Nephron progenitor cell (in vitro differentiated cells): Measurements from ENCODE around the gene GRM8.

Experiments used
- DNase-seq: peaks from one replicate; pipeline ENCODE4 v3.0.0; 2021
- H3K27ac Mint-ChIP-seq: 2 replicates; pipeline ENCODE4 v1.8.0; 2021; ENCODE audit warnings: mild to moderate bottlenecking, moderate library complexity, mixed read lengths
- H3K27me3 Mint-ChIP-seq: 2 replicates; pipeline ENCODE4 v1.8.0; 2021; ENCODE audit warnings: mild to moderate bottlenecking, low read depth, mixed read lengths; ENCODE audit not compliant: poor library complexity
- H3K36me3 Mint-ChIP-seq: 2 replicates; pipeline ENCODE4 v1.8.0; 2021; ENCODE audit warnings: low read depth, mixed read lengths
- H3K4me1 Mint-ChIP-seq: 2 replicates; pipeline ENCODE4 v1.8.0; 2021; ENCODE audit warnings: mixed read lengths
- H3K4me3 Mint-ChIP-seq: 2 replicates; pipeline ENCODE4 v1.8.0; 2021; ENCODE audit warnings: mild to moderate bottlenecking, moderate library complexity, mixed read lengths
- H3K9me3 Mint-ChIP-seq: 2 replicates; pipeline ENCODE4 v1.8.0; 2021; ENCODE audit warnings: mild to moderate bottlenecking, moderate library complexity, mixed read lengths
- TF ChIP-seq, protein P1 (sequence below): fragments of 200-600 bp; sonication (generic); IDR thresholded peaks from 2 replicates; pipeline ENCODE4 v1.5.0; 2021; ENCODE audit warnings: antibody characterized with exemption

The GRM8 gene

DNA sequence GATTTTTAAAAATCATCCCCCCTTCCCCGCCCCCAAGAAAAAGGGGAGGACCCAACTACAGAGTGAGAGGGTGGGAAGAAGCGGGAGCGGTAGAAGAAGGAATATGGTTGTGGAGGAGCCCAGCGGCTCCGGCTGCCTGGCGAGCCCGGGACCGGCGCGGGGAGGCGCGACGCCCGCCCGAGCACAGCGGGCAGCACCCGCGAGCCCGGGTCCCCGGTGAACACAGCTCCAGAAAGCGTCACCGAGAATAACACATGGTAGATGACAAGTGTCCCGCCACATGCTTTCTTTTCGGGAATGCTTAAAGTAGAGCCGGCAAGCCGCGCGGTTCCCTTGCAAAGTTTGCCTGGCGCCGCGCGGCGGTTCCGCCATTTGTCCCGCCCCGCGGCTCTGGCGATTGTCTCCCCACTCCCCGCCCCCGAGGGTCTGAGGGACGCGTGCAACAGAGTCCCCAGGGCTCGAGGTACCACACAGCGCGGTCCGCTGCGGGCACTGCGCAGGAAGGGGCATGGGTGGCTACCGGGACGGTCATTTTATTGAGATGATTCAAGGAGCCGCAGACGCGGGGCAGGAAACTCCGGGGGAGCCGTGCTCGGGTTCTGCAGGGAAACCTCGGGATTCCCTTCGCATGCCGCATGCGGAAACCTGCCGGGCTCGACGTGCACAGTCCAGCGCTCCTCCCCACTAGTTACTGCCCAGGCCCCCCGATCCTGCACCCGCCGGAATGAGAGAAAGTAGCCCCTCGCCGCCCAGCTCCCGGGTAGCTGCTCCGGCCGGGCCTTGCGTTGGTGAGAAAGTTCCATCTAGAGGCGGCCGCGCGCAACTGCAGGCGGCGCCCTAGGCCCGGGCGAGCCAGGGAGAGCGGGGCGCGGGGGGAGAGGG lies 781 bp upstream of the GRM8 start:
- Mint-ChIP-seq H3K4me3 (peak overlapping the region; percentile 85), H3K27me3 (peaks cover 75% of the 10 kb centered on the region), H3K9me3 (no peaks in the 10 kb centered on the region), H3K36me3 (no peaks in the 10 kb centered on the region), H3K4me1 (peaks cover 9% of the 10 kb centered on the region), H3K27ac (no peak overlapping the region)
- TF ChIP-seq, protein P1, sequence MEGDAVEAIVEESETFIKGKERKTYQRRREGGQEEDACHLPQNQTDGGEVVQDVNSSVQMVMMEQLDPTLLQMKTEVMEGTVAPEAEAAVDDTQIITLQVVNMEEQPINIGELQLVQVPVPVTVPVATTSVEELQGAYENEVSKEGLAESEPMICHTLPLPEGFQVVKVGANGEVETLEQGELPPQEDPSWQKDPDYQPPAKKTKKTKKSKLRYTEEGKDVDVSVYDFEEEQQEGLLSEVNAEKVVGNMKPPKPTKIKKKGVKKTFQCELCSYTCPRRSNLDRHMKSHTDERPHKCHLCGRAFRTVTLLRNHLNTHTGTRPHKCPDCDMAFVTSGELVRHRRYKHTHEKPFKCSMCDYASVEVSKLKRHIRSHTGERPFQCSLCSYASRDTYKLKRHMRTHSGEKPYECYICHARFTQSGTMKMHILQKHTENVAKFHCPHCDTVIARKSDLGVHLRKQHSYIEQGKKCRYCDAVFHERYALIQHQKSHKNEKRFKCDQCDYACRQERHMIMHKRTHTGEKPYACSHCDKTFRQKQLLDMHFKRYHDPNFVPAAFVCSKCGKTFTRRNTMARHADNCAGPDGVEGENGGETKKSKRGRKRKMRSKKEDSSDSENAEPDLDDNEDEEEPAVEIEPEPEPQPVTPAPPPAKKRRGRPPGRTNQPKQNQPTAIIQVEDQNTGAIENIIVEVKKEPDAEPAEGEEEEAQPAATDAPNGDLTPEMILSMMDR = peak; percentile 93
- DNase-seq = peak; percentile 83

DNA sequence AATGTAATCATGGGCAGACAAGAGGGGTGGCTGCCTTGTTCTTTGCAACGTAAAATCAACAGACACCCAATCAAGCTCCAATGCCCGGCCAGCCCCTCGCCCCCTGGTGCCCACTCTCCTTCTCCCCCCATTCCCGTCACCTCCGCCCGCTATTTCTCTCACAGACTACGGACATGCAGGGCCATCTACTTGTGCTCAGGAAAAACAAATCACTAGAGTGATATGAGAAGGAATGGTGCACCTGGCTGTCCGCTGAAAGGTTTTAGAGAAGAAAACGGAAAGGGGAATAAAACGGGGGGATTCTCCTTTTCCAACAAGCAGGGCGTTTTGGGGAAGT lies 396 bp downstream of the GRM8 start:
- TF ChIP-seq, protein P1 = no peak
- peak; percentile 20 for DNase-seq
- Mint-ChIP-seq H3K4me3 (peak overlapping the region; percentile 85), H3K36me3 (no peaks in the 10 kb centered on the region), H3K4me1 (peaks cover 9% of the 10 kb centered on the region), H3K9me3 (no peaks in the 10 kb centered on the region), H3K27me3 (peaks cover 85% of the 10 kb centered on the region), H3K27ac (no peak overlapping the region)

DNA sequence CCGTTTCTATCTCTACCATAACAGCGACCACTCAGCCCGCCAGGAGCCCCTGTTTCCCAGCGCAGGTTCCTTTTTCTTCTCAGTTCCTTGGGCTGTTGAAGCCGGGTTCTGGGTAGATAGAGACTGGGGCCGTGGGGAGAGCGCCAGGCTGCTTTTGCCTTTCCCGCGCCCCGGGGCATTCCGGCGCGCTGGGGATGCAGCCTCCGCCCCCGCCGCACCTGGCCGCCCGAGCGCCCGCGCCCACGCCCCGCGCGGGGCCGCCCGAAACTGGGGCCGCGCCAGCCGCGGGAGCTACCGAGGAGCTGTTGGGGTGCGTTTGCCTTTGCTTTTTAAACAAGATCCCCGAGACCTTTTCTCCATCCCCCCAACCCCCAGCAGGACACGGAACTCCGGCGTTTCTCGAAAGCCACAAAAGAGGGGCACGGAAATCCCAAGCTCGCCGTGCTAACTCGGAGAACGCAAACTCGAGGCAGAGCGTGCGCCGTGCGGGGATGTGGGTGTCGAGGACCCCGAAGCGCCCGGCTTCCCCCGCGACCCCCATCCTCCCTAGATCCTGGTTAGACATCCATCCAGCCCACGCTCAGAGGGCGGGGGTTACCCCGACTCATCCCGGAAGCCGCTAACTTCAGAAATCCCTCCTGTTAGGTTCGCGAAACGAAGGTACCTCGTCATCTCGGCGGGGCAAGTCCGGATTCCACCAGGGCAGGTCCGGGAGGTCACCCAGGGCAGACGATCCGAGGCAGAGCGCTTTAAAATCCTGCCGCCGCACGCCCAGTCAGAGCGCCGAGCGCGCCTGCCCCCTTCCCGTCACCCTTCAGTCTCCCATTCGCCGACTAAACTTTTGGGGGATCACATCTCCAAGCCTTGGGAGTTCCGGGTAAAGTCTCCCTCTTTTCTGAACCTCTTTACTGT lies 1.0 kb downstream of the GRM8 start:
- DNase-seq = peak; percentile 29
- H3K27ac Mint-ChIP-seq = no peak overlapping the region
- no peaks in the 10 kb centered on the region for H3K9me3 Mint-ChIP-seq
- TF ChIP-seq, protein P1 = no peak
- peaks cover 85% of the 10 kb centered on the region for H3K27me3 Mint-ChIP-seq
- peak overlapping the region; percentile 85 for H3K4me3 Mint-ChIP-seq
- H3K4me1 Mint-ChIP-seq = peaks cover 9% of the 10 kb centered on the region
- no peaks in the 10 kb centered on the region for H3K36me3 Mint-ChIP-seq

DNA sequence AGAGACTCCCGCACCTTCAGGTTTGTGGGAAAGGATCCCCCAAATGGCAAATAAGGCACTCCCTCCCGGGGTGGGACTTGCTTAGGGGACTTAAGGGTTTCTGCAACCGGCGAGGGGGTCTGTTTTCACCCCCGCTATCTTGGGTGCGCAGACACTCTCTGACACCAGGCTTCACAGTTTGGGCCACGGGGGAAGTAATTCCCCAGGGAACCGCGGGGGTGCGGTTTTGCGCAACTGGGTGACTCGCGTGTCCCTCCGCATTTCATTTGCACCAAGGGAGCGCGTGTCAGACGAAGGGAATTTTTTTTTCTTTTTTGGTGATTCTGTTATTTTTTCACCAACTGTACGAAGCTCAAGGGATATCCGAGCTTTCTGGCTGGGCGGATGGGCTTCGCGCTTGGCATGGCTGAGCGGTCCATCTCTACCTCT lies 1.7 kb downstream of the GRM8 start:
- peaks cover 85% of the 10 kb centered on the region for H3K27me3 Mint-ChIP-seq
- DNase-seq = peak; percentile 25
- H3K4me3 Mint-ChIP-seq = peak overlapping the region; percentile 47
- TF ChIP-seq, protein P1 = no peak
- no peaks in the 10 kb centered on the region for H3K9me3 Mint-ChIP-seq
- peaks cover 11% of the 10 kb centered on the region for H3K4me1 Mint-ChIP-seq
- H3K36me3 Mint-ChIP-seq = no peaks in the 10 kb centered on the region
- no peak overlapping the region for H3K27ac Mint-ChIP-seq

DNA sequence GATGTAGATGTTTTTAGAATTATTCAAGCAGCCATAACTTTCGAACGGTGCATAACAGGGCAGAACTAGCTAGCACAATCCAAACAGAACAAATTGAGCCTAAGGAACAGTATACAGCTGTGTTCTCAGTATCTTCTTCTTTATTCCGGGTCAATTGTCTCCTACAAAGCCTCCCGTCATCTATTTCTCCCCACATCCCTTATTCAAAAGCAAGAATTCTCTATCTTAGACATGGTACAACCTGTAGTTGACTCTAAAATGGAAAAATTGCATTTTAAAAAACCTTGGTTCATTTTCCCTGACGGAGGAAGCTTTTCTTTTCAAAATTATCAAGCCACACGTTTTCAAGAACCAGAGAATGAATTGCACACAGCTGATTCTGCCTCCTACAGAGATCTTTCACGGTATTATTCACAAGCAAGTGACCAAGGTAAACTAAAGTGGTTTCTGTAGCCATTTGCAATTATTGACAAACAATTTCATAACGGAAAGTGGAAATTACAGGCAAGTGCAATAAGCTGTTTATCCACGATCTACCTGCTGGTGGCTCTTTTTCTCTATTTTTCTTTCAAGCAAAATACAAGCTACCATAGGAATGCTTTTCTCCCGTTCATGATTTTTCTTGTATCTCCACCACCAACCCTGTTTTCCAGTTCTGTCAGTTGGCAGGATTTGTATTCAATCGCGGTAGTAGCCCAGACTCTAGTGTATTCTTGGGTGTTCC lies 2.3 kb downstream of the GRM8 start:
- peaks cover 82% of the 10 kb centered on the region for H3K27me3 Mint-ChIP-seq
- no peak overlapping the region for H3K4me3 Mint-ChIP-seq
- TF ChIP-seq, protein P1 = no peak
- no peaks in the 10 kb centered on the region for H3K36me3 Mint-ChIP-seq
- no peak overlapping the region for H3K27ac Mint-ChIP-seq
- peaks cover 17% of the 10 kb centered on the region for H3K4me1 Mint-ChIP-seq
- H3K9me3 Mint-ChIP-seq = no peaks in the 10 kb centered on the region
- no peak for DNase-seq
